AG04449 (cell line): ENCODE data around the gene PKN1.

Source experiments
- CTCF ChIA-PET: fragments of 350-600 bp; formaldehyde crosslinking; extraction: SDS; loops from one replicate; lab custom pipeline; 2021; ENCODE audit warnings: antibody characterized with exemption; lab: Yijun Ruan, JAX
- POLR2A ChIA-PET: fragments of 400-600, 350-600 bp; formaldehyde crosslinking; extraction: SDS; loops from one replicate; lab custom pipeline; 2020; ENCODE audit warnings: antibody characterized with exemption, inconsistent platforms; lab: Yijun Ruan, JAX
- DNase-seq: peaks from one replicate; pipeline ENCODE4 v3.0.0-alpha.2; 2010; ENCODE audit warnings: low read depth, low spot score
- H3K4me3 ChIP-seq: 2 replicates; pipeline ENCODE4 v1.5.1; 2011; ENCODE audit warnings: low read depth, mild to moderate bottlenecking, control low read depth, low read length
- TF ChIP-seq, protein P1 (sequence below): IDR thresholded peaks from one replicate; pipeline ENCODE4 v1.5.1; 2011; ENCODE audit warnings: mild to moderate bottlenecking, moderate library complexity, low read length, control low read depth, inconsistent platforms; ENCODE audit not compliant: insufficient read depth; ENCODE audit errors: missing control alignments

Gene PKN1

DNA sequence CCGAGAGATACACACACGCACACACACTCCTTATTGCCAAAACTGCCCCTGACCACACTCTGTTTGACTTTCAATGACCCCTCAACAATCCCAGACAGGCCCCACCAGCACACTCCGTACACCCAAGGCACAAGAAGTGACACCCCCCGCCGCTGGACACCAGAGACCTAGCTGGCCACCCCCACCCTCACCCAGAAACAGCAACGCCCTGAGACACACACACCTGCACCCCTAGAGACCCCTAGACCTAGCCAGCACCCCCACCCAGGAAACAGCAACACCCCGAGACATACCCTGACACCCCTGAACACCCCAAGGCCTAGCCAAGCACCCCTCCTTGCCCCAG is 43.2 kb downstream of the PKN1 start:
- ChIA-PET POLR2A (no interaction called here), CTCF (interaction anchor here (1.5 kb wide), 1 partner anchor 8 kb away, joined by 5 read pairs; no protein-coding TSS in a partner anchor)
- no peak for DNase-seq
- TF ChIP-seq, protein P1, sequence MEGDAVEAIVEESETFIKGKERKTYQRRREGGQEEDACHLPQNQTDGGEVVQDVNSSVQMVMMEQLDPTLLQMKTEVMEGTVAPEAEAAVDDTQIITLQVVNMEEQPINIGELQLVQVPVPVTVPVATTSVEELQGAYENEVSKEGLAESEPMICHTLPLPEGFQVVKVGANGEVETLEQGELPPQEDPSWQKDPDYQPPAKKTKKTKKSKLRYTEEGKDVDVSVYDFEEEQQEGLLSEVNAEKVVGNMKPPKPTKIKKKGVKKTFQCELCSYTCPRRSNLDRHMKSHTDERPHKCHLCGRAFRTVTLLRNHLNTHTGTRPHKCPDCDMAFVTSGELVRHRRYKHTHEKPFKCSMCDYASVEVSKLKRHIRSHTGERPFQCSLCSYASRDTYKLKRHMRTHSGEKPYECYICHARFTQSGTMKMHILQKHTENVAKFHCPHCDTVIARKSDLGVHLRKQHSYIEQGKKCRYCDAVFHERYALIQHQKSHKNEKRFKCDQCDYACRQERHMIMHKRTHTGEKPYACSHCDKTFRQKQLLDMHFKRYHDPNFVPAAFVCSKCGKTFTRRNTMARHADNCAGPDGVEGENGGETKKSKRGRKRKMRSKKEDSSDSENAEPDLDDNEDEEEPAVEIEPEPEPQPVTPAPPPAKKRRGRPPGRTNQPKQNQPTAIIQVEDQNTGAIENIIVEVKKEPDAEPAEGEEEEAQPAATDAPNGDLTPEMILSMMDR: no peak
- no peak overlapping the region for H3K4me3 ChIP-seq

DNA sequence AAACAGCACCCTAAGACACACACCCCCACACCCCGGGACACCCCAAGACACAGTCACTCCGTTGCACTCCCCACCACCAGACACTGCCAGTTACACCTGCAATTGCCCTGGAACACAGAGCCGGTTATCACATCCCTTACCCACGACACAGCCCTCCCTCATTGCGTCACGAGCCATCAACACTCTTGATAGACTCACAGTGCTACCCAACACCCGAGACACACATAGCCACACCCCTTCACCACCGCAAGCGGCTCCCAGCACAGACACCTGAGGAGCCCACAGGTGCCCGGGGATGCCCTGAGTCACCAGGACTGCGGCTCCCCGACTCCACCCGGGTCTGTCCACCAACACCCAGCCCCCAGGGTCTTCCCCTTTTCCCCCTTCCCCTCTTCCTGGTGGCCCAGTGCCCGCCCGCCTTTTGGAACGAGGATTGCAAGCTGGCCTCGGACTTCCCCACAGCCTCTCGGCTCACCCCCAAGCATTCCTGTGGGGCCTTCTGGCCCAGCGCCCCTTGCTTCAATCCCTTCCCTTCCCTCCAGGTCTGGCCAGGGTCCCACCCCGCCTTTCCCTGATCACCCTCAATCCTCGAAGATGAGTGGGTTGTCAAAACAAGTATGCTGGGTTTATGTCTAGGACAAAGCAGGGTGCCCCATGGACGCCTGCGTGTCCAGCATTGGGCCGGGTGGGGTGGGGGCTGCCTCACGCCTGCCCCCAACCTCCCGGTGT is 43.7 kb downstream of the PKN1 start:
- CTCF ChIA-PET: interaction anchor here (1.6 to 6.2 kb wide), 2 partner anchors 9 to 14 kb away, joined by 3 to 78 read pairs; no protein-coding TSS in a partner anchor
- DNase-seq: no peak
- TF ChIP-seq, protein P1: no peak
- POLR2A ChIA-PET: no interaction called here
- H3K4me3 ChIP-seq: no peak overlapping the region

DNA sequence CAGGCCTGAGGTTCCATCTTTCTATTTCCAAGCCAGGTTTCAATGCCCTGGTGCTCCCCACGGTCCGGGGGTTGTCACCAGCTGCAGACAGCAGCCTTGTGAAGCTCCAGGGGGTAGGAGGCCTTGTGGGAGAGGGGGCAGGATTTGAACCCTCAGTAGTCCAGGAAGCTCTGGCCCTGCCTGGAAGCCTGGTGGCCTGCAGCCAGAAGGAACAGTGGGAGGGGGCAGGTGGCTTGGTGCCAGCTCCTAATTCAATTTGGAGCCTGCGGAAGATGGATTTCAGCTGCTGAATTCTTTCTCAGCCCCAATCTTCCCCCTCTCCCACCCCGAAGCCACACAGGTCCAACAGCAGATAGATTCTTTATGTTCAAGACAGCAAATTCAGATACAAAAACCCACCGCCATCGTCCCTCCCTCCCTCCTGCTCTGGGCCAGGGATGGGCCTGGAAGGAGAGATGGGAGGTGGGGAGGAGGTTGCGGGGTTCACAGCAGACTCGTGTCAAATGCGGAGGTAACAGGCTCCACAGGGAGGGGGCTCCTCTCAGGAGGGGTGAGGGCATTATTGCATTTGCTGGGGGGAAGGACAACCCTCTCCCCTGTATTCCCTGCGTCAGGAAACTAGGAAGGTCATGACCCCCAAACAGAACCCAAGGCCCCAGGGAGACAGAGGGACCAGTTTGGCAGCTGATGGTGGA is 44.5 kb downstream of the PKN1 start:
- no peak overlapping the region for H3K4me3 ChIP-seq
- TF ChIP-seq, protein P1: no peak
- POLR2A ChIA-PET: no interaction called here
- DNase-seq: no peak
- CTCF ChIA-PET: interaction anchor here (1.1 to 6.2 kb wide), 4 partner anchors 10 to 58 kb away, joined by 3 to 78 read pairs (median 20); no protein-coding TSS in a partner anchor

DNA sequence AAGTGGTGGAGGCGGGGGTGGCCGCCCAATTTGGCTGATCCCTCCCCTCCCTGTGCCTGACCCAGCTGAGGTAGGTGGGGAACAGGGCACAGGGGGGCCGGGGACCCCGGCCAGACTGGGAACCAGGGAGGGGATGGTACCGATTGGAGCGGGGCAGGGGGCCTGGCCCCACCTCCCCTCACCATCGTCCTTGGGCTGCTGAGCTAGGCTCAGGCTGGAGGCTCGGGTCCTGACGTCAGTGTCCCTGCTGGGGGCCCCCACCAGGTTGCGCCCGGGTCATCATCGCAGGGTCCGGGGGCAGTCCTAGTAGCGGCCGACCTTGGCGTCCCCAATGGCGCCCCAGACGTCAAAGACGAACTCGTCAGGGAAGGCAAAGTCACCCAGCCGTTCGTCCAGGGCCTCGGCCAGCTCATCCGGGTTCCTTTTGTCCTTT is 45.0 kb downstream of the PKN1 start:
- TF ChIP-seq, protein P1: no peak
- DNase-seq: no peak
- H3K4me3 ChIP-seq: no peak overlapping the region
- CTCF ChIA-PET: interaction anchor here (0.7 to 6.2 kb wide), 9 partner anchors 10 to 77 kb away, joined by 3 to 78 read pairs (median 10); partner anchors contain the start of gene GIPC1
- POLR2A ChIA-PET: no interaction called here

DNA sequence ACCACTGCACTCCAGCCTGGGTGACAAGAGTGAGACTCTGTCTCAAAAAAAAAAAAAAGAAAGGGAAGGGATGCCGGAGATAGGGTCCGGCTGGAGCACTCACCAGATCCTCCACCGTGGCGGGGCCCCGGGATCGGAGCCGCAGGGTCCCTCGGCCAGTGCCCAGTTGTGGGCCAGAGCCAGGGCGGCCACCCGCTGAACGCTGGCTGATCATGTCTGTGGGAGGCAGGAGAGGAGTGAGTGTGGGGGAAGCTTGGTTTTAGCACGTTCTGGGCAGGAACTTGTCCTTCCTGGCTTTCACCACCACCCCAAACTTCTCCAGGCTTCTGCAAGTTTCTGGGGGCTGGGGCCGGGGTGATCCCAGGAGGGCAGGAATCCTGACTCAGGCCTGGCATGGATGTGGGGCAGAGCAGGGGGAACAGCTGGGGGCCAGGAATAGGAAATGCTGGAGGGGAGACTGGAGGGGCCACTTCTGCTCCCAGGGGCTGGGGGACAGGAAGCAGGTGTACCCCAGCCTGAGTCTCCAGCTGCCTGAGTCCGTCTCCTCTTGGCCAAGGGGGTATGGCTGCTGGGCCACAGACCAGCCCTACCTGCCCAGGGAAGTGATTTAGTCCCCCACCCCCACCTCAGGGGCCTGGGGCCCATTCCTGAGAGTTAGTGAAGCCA is 46.3 kb downstream of the PKN1 start:
- DNase-seq: no peak
- no peak overlapping the region for H3K4me3 ChIP-seq
- TF ChIP-seq, protein P1: no peak
- ChIA-PET CTCF (interaction anchor here (0.9 to 6.2 kb wide), 18 partner anchors 7 to 600 kb away, joined by 3 to 78 read pairs (median 6); partner anchors contain the start of genes ASF1B and GIPC1), POLR2A (interaction anchor here (0.7 to 0.9 kb wide), 2 partner anchors 13 to 61 kb away, joined by 3 to 5 read pairs; no protein-coding TSS in a partner anchor)
